SJSA1 (cell line): ENCODE measurements around the gene TCERG1. TPM values are rescaled to one million over a fixed set of nuclear protein-coding genes. Genes with fewer than 3 reads are reported as not detected.

Experiments
- DNase-seq, 2 experiments: peaks; one replicate each; pipeline ENCODE4 v3.0.0-alpha.2; 2015 to 2020; ENCODE audit warnings: low spot score in 2 of 2, low read depth in 1 of 2
- H3K27ac ChIP-seq: fragments of 250-450 bp; sonication (Bioruptor Pico); 2 replicates; pipeline ENCODE4 v1.5.1; 2020; ENCODE audit warnings: mild to moderate bottlenecking, moderate library complexity
- H3K27me3 ChIP-seq: fragments of 250-450 bp; sonication (Bioruptor Pico); replicated peaks from 2 replicates; pipeline ENCODE4 v1.5.1; 2020; ENCODE audit warnings: mild to moderate bottlenecking, moderate library complexity
- H3K36me3 ChIP-seq: fragments of 250-450 bp; sonication (Bioruptor Pico); 2 replicates; pipeline ENCODE4 v1.5.1; 2020; ENCODE audit warnings: mild to moderate bottlenecking
- H3K4me1 ChIP-seq: fragments of 250-450 bp; sonication (Bioruptor Pico); replicated peaks from 2 replicates; pipeline ENCODE4 v1.6.1; 2021; ENCODE audit warnings: mild to moderate bottlenecking
- H3K4me3 ChIP-seq: fragments of 250-450 bp; sonication (Bioruptor Pico); 2 replicates; pipeline ENCODE4 v1.5.1; 2020; ENCODE audit warnings: mild to moderate bottlenecking
- H3K9me3 ChIP-seq: fragments of 250-450 bp; sonication (Bioruptor Pico); replicated peaks from 2 replicates; pipeline ENCODE4 v1.5.1; 2020; ENCODE audit warnings: mild to moderate bottlenecking
- total RNA-seq: library from RNA; depleted of rRNA; stranded (reverse); fragments of >200 nt; shearing (Covaris generic); gene quantifications from 2 replicates; pipeline ENCODE4 v1.2.3, GENCODE V29; 2014

TCERG1 gene
- total RNA-seq, 1 experiment from 2014 or later: 84.3 TPM

DNA sequence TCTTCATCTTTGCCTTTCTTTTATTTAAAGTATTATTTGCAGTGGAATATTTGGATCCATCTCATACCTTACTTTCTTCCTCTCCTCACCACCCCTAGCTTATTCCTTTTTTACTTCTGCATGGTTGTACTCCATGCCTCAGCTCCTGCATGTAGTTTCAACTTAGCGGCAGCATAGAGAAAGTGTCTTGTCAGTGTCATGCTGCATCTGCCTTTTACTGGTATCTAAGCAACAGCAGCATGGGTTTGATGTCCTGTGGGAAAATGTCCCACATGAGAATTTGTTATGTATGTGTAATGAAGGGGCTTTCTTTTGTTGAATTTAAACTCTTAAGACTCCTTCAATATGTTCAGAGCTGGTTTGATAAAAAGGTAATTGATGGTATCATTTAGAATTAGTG lies 20.6 kb downstream of the TCERG1 start:
- H3K4me3 ChIP-seq: no peak overlapping the region
- peaks cover 86% of the 10 kb centered on the region for H3K36me3 ChIP-seq

DNA sequence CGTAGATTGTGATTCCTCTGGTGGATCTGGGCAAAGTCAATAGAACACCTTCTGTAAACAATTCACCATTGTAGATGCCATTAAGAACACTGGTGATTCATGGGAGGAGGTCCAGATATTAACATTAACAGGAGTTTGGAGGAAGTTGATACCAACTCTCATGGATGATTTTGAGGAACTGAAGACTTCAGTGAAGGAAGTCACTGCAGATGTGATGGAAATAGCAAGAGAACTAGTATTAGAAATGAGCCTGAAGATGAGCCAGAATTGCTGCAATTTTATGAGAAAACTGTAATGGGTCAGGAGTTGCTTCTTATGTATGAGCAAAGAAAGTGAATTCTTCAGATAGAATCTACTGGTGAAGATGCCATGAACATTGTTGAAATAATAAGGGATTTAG lies 26.9 kb downstream of the TCERG1 start:
- H3K27ac ChIP-seq: no peak overlapping the region
- no peak overlapping the region for H3K4me3 ChIP-seq
- no peaks in the 10 kb centered on the region for H3K4me1 ChIP-seq
- no peak for DNase-seq
- no peaks in the 10 kb centered on the region for H3K27me3 ChIP-seq
- H3K9me3 ChIP-seq: no peaks in the 10 kb centered on the region
- H3K36me3 ChIP-seq: peaks cover 85% of the 10 kb centered on the region

More for the DNA sequence above, 20.6 kb downstream of the TCERG1 start:
- H3K27me3 ChIP-seq: no peaks in the 10 kb centered on the region
- H3K9me3 ChIP-seq: no peaks in the 10 kb centered on the region
- no peak overlapping the region for H3K27ac ChIP-seq
- no peak for DNase-seq
- peaks cover 2% of the 10 kb centered on the region for H3K4me1 ChIP-seq

DNA sequence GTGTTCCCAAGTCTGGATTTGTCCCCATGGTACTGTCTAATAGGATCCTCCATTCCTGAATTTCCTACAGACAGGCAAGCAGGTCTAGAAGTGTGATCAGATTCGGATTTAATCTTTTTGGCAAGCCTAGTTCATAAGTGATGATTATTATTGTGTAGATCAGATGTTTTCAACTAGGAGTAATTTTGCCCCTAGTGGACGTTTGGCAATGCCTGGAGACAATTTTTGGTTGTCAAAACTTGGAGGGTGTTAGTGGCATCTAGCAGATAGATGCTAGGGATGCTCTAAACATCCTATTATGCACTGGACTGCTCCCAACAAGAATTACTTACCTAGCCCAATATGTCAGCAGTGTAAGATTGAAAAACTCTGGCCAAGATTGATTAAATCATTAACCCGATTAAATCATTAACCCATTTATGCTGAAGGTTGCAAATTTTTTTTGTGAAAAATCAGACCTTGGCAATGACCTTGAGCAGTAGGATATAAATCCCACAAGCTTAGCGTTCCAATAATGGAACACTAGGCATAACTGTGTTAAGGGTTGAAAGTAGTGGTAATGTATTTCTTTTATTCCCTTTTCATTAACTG lies 28.2 kb downstream of the TCERG1 start:
- Histone ChIP-seq H3K27me3 (no peaks in the 10 kb centered on the region), H3K36me3 (peaks cover 85% of the 10 kb centered on the region), H3K4me1 (no peaks in the 10 kb centered on the region), H3K27ac (no peak overlapping the region), H3K4me3 (no peak overlapping the region), H3K9me3 (no peaks in the 10 kb centered on the region)
- no peak for DNase-seq

- Histone ChIP-seq H3K4me3 (no peak overlapping the region), H3K9me3 (no peaks in the 10 kb centered on the region), H3K27me3 (no peaks in the 10 kb centered on the region), H3K4me1 (no peaks in the 10 kb centered on the region), H3K27ac (no peak overlapping the region), H3K36me3 (peaks cover 83% of the 10 kb centered on the region)
- DNase-seq: no peak
These were observed 28.8 kb downstream of the TCERG1 start for GRCh38 chr5:146475906-146476305.

GRCh38 chr5:146482775-146483174 lies 35.6 kb downstream of the TCERG1 start:
- DNase-seq: no peak
- Histone ChIP-seq H3K27me3 (no peaks in the 10 kb centered on the region), H3K4me1 (no peaks in the 10 kb centered on the region), H3K27ac (no peak overlapping the region), H3K4me3 (no peak overlapping the region), H3K36me3 (peaks cover 91% of the 10 kb centered on the region), H3K9me3 (no peaks in the 10 kb centered on the region)

GRCh38 chr5:146484714-146485391 lies 37.7 kb downstream of the TCERG1 start:
- Histone ChIP-seq H3K27me3 (no peaks in the 10 kb centered on the region), H3K36me3 (peaks cover 85% of the 10 kb centered on the region), H3K4me1 (no peaks in the 10 kb centered on the region), H3K9me3 (no peaks in the 10 kb centered on the region), H3K27ac (no peak overlapping the region), H3K4me3 (no peak overlapping the region)
- no peak for DNase-seq

- DNase-seq: peak in 1 of 2 experiments; percentile 12
- H3K4me3 ChIP-seq: no peak overlapping the region
- H3K9me3 ChIP-seq: no peaks in the 10 kb centered on the region
- peaks cover 58% of the 10 kb centered on the region for H3K36me3 ChIP-seq
- no peak overlapping the region for H3K27ac ChIP-seq
- H3K27me3 ChIP-seq: no peaks in the 10 kb centered on the region
- H3K4me1 ChIP-seq: no peaks in the 10 kb centered on the region
These were observed 43.1 kb downstream of the TCERG1 start for GRCh38 chr5:146490089-146490843.

DNA sequence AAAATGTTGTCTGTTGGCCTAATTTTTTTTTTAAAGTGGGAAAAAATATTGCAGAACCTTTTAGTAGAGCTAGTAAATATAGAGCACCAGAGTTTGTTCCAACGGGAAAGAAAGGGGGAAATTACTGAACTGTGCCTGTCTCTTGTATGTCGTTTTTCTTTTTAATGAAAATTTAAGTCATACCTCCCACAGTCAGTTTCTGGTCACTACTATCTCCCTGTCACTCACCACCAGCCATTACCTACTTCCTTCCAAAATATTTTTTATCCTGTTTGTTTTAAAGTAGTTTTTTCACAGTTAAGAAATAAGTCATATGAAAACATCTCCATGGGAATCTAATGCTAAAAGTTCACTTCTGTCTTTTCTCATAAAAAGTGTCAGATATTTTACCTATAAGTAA lies 47.5 kb downstream of the TCERG1 start:
- H3K4me3 ChIP-seq: no peak overlapping the region
- peaks cover 55% of the 10 kb centered on the region for H3K36me3 ChIP-seq
- H3K27ac ChIP-seq: no peak overlapping the region
- H3K4me1 ChIP-seq: no peaks in the 10 kb centered on the region
- no peak for DNase-seq
- no peaks in the 10 kb centered on the region for H3K27me3 ChIP-seq
- no peaks in the 10 kb centered on the region for H3K9me3 ChIP-seq

DNA sequence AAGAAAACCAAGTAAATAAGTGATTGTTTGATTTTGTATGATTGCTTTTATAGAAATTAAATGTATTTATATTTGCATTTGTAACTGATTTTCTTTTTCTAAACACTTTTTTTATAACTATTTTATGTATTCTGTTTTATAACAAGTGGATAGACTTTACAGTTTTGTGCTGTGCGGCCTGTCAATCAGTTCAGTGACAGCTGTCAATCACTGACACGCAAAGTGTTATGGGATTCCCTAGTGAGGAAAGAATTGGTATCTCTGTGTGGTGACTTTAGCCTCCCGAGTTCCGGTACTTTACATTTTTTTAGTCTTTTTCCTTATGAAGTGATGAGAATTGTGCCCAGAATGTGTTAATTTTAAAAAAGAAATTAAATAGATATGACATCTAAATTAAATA lies 52.5 kb downstream of the TCERG1 start:
- no peak overlapping the region for H3K27ac ChIP-seq
- H3K36me3 ChIP-seq: peaks cover 68% of the 10 kb centered on the region
- H3K4me3 ChIP-seq: no peak overlapping the region
- H3K9me3 ChIP-seq: no peaks in the 10 kb centered on the region
- no peak for DNase-seq
- H3K4me1 ChIP-seq: no peaks in the 10 kb centered on the region
- H3K27me3 ChIP-seq: no peaks in the 10 kb centered on the region

DNA sequence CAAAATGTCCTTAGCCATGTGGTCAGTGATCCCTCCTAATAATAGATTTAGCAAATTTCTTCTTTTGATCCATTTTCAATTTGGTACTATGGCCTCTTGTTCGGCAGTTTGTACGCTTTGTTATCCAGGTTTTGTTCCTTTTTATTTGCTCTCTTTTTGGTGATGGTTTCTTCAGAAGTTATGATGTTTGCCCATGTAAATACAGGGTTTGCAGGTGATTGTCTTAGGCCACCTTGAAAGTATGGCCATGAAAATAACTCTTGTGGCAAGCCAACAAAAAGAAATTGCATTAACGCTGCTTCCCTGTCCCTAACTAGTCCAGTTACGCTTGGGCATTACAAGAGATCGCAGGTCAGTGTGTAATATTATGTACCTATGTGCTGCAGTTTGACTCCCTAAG lies 60.3 kb downstream of the TCERG1 start:
- H3K4me1 ChIP-seq: no peaks in the 10 kb centered on the region
- no peak overlapping the region for H3K4me3 ChIP-seq
- H3K36me3 ChIP-seq: peaks cover 93% of the 10 kb centered on the region
- H3K9me3 ChIP-seq: no peaks in the 10 kb centered on the region
- H3K27me3 ChIP-seq: no peaks in the 10 kb centered on the region
- no peak for DNase-seq
- no peak overlapping the region for H3K27ac ChIP-seq

GRCh38 chr5:146510559-146511125 lies 63.5 kb downstream of the TCERG1 start:
- Histone ChIP-seq H3K4me1 (no peaks in the 10 kb centered on the region), H3K9me3 (no peaks in the 10 kb centered on the region), H3K27me3 (no peaks in the 10 kb centered on the region), H3K36me3 (peaks cover 72% of the 10 kb centered on the region), H3K4me3 (no peak overlapping the region), H3K27ac (no peak overlapping the region)
- DNase-seq: no peak

DNA sequence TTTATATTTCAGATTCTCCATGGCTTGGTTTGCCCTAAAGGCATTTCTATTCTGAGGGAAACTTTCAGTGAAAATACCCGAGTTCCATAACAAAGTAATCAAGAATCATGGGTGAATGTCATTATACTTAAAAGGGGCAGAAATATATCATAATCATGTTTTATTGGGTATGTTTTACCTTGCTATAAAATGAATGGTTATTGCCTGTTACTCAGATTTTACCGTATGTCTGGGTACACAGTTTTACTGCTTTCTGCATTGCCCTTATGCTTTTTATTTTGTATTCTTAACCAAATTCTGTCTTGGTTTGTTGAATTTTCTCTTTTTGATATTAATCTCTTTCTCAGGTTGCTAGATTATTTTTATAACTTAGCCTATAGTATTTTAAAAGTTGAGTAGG lies 66.3 kb downstream of the TCERG1 start:
- Histone ChIP-seq H3K27ac (no peak overlapping the region), H3K36me3 (peaks cover 43% of the 10 kb centered on the region), H3K4me1 (no peaks in the 10 kb centered on the region), H3K27me3 (0 out of 2 replicates have a peak, but pooled peaks cover 3% of the 10 kb centered on the region), H3K9me3 (no peaks in the 10 kb centered on the region), H3K4me3 (no peak overlapping the region)
- DNase-seq: no peak

DNA sequence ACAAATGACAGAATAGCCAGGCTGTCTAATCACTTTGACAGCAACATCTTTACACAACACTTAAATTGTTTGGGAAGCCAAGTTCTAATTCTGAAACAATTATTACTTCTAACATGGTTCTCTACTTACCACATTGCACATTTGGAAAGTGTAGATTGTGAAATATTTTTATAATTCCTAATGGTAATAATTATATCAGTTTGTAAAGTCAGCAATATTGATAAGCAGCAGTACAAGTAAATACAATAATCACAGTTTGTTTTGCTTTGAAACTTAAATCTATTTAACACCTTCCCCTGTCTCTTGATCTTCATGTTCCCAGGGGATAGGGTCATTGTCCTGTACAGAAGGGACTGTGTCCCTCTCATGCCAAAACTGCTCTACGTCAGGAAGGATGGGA lies 67.4 kb downstream of the TCERG1 start:
- Histone ChIP-seq H3K27me3 (0 out of 2 replicates have a peak, but pooled peaks cover 3% of the 10 kb centered on the region), H3K4me3 (no peak overlapping the region), H3K4me1 (no peaks in the 10 kb centered on the region), H3K9me3 (no peaks in the 10 kb centered on the region), H3K36me3 (peaks cover 32% of the 10 kb centered on the region), H3K27ac (no peak overlapping the region)
- DNase-seq: no peak
